GM12878 (cell line): Measurements from ENCODE around the gene VWA8.

Experiments used
- EP300 ChIP-seq, 2 experiments: fragments of 150-350 bp in 1 of 2; IDR thresholded peaks; 2 replicates each; pipeline ENCODE4 v1.6.1; 2011 to 2012; ENCODE audit warnings: low read depth in 2 of 2, low read length in 2 of 2, borderline replicate concordance in 1 of 2, improper control_type of control experiment in 1 of 2, inconsistent platforms in 1 of 2; ENCODE audit not compliant: control insufficient read depth in 1 of 2
- NRF1 ChIP-seq: conservative IDR thresholded peaks from 2 replicates; pipeline ENCODE4 v1.6.1; 2011; ENCODE audit warnings: mild to moderate bottlenecking, low read depth, low read length, improper control_type of control experiment
- POLR2A ChIP-seq: IDR thresholded peaks from 2 replicates; pipeline ENCODE4 v1.6.1; 2011; ENCODE audit warnings: low read depth, mild to moderate bottlenecking, low read length
- YY1 ChIP-seq: IDR thresholded peaks from 2 replicates; pipeline ENCODE4 v1.6.1; 2011; ENCODE audit warnings: low read depth, mild to moderate bottlenecking, low read length

- TF ChIP-seq YY1 (no peak), EP300 (IDR thresholded peaks at IDR 0.05; ENCODE audit: borderline replicate concordance in 1 of 2, control insufficient read depth in 1 of 2, low read depth in 2 of 2, low read length in 2 of 2) (no peak), NRF1 (no peak), POLR2A (no peak)
Observed at GRCh38 chr13:41981951-41982715, 21.2 kb upstream of the VWA8 start.
